Measurements from ENCODE around the gene KIAA0825. TPM values are rescaled to one million over a fixed set of nuclear protein-coding genes. Genes with fewer than 3 reads are reported as not detected.

Gene KIAA0825
- total RNA-seq, 1 donor from 2014 or later: 10.8 TPM

DNA sequence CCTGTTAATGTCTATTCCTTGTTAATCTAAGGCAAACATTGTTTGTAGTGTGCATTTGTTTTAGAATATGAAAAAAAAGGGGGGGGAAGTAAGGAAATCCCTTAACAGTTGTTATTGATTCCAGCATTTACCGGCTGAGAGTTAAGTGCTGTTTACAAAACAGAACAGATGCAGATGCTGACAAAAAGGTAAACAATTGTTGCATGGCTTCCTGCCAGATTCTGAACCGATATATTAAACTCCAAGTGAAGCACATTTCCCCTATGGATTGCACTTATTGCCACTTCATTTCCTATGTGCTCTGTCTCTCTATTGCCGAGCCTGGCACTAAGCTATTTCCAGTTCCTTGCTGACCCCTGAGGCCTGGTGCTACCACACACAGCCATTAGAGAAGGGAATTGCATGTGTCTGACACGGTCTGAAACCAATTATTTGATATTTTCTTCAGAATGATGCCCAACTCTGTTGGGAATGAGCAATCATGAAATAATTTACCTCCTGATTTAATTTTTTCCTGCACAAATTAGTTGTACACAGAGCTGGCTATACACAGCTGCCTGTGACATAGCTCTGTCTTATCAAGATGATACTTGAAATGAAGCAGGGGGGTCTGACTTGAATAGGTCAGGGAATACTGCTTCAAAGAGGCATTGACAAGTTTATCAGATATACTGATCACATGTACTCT, 109.8 kb downstream of the KIAA0825 start:
- no peak for DNase-seq (ENCODE audit: low read depth)

DNA sequence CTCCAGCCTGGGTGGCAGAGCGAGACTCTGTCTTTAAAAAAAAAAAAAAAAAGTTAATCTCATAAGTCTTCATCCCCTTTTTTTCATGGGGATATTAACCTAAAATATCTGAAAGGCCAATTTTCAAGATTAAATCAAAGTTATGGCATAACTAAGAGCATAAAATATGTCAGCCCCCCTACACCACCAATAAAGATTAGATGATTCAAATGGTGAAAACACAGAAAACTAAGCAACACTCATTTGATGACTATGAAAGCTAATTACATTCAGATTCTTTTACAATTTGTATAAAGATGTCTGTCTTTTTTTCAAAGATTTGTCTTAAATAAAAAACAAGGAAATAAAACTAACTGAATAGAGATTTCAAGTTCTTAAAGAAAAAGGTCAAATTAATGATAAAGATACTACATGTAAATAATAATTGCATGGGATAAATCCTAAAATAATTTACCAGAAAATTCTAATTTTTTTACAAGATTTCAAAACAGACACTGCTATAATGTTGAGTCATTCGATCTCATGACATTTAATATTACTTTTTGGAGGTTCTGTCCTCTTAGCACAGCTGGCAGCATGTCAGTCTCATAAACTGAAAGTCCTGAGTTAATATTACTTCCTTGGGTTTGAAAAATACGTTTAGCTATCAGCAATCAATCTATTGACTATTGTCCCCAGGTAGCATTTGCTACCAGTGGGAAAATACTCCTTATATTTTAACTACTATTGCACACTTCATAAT, 112.9 kb downstream of the KIAA0825 start:
- no peak for DNase-seq (ENCODE audit: low read depth)

DNA sequence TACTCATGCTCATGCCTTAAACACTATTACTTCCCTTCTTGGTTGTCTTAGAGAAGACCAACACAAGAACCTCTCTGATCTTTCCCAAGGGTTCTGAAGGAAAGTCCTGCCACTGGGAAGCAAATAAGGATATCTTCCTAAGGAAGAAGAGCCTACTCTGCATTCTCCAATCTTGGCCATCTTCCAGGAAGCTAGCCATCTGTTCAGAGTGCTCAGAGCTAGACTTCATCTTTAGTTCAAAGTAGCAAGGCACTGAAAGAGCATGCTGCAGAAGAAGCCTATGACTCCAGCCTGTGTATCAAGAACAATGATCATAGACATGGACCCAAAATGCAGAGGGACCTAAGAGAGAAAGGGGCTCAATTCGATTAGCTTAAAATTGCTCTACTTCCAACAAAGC, 114.7 kb downstream of the KIAA0825 start:
- no peak for DNase-seq (ENCODE audit: low read depth)

DNA sequence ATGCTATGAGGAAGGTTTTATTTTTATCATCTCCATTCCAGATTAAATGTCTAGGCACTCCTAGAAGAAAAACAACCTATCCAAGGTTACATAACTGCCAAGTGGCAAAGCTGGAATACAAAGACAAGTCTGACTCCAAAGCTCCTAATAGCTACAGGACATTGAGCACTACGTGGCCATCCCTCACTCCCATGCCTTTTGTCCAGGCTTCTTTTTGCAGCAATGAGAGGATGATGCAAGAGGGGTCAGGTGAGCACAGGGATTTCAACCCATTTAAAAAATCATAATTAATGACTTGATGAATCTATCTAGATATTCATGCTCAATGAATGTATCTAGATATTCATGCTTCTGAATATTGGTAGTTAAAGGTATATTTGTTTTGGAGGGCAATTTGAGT, 117.0 kb downstream of the KIAA0825 start:
- no peak for DNase-seq (ENCODE audit: low read depth)

DNA sequence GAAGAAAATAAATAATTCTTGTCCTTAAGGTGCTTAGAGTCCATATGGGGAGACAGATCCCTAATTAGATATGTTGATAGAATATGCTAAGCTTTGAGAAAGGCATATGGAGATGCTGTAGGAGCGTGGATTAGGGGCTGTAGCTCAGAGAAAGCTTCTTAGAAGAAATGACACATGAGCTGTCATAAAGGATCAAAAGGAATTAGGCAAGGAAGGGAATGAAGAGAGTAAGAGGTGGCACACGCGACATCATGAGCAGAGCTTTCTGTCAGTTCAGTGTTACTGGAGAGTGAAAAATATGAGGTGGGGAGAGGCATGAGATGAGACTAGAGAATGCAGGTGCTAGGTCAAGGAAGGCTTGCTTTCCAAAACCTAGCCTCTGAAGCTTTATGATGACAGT, 118.6 kb downstream of the KIAA0825 start:
- no peak for DNase-seq (ENCODE audit: low read depth)

DNA sequence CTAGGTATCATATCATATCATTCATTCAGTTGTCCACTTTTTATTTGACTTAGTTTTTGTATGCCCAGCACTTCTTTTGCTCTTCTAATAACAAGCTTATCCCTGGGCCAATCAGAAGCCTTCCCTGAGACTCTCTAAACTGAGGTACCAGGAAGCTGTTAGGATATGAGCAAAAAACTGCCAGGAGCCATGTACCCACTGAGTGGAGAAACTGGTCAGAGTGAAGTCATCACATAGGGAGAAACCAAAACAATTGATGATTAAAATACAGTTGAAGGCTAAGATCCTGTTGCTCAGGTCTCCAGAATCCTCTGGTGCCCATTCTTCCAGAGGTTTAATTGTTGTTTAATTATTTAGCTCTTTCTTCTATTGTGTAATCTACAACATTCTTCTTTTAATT, 120.2 kb downstream of the KIAA0825 start:
- peak; percentile 3 for DNase-seq (ENCODE audit: low read depth)

DNA sequence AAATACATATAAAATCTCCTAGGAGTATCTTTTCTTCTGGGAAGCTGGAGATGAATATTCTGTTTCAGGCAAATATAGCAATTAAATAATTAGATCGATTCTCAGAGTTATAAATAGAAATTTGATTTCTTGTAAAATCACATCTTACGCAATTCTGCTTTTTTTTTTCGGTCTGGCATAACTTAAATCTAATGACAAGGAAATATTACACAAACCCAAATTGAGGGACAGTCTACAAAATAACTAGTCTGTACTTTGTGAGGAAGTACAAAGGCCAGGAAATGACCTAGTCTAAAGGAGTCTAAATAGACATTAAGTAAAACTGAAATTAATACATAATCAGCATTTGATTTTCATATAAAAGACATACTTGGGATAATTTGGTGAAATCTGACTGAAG, 133.3 kb downstream of the KIAA0825 start:
- DNase-seq (ENCODE audit: low read depth): no peak

DNA sequence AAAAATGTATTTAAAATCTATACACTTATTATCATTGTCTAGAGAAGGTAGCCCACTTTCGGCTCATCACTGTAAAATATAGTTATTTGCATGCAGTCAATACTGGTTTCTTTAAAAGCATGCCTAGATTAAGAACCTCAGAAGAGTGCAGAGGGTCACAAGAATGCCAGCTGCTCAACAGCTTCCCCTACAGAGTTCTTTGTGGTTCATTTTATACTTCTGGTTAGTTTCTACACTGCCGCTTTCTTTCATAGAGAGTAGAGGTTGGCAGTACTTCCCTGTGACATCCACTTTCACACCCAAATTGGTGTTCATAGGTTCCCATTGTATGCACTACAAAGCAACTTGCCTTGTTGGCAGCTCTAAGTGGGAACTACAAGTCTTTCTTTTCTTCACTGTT, 137.3 kb downstream of the KIAA0825 start:
- no peak for DNase-seq (ENCODE audit: low read depth)

DNA sequence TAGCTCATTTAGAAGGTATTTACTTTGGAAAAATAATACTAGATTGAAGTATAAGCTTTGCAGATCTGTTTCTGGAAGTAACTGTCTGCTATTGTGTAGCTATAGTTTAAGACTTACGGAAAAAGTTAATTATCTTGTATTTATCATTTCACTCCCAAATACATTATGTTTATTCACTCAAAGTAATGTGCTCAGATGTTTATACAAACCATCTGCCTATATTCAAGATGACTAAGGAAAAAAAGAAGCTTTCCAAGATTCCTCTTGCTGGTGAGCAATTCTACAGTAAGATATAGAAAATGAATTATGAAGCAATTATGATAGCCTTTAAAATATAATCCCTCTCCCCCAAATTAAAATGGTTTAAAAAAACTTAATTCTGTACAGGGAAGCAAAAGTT, 137.9 kb downstream of the KIAA0825 start:
- no peak for DNase-seq (ENCODE audit: low read depth)

DNA sequence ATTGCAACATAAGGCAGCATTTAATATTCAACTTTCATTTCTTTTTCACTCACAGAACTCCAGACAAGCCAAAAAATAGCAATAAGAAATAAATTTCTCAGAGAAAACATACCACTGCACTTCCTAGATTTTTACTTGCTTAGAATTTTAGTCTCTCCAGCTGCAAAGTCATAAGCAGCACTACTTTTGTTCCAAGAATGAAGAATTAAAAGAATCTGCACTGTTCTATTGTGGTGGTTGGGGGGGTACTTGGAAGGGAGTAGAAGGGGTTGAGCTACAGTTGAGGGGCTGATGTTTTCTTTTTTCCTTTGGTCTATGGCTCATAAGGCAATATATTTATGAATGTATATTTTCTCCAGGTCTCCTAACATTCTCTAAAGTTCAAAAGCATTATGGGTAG, 144.5 kb downstream of the KIAA0825 start:
- no peak for DNase-seq (ENCODE audit: low read depth)

DNA sequence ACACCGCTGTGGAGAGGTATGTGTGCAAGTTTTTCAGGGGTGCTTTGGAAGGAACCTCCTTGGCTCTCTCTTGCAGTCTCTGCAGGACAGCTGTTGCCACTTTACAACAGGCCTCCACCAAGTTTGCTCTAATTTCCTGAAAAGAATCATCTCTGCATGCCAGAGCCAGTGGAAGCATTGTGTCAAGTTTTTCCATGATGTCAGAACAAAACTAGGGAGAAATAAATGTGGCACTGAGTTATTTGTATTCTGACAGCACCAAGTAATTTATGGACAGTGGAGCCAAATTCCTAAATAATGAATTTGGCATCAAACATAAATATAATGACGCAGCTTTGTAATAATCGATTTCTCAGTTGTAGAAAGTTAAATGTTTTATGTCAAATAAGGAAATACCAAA, 146.9 kb downstream of the KIAA0825 start:
- DNase-seq (ENCODE audit: low read depth): no peak

DNA sequence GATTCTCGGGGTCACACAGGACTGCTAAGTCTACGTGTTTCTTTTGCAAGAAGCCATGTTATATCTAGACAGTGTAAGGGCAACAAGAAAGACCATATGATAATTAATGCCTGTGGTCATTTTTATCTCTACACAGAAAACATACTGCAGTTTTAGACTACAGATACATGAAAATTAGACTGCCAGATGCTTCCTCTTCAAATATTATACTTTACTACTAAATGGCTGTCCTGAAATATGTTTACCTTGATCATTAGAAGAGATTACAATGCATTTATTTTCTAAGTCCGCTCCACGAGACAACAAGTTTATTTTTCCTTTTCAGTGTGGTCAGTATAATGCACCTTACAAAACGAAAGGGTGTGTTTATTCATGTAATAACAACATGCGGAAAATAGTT, 147.6 kb downstream of the KIAA0825 start:
- no peak for DNase-seq (ENCODE audit: low read depth)

DNA sequence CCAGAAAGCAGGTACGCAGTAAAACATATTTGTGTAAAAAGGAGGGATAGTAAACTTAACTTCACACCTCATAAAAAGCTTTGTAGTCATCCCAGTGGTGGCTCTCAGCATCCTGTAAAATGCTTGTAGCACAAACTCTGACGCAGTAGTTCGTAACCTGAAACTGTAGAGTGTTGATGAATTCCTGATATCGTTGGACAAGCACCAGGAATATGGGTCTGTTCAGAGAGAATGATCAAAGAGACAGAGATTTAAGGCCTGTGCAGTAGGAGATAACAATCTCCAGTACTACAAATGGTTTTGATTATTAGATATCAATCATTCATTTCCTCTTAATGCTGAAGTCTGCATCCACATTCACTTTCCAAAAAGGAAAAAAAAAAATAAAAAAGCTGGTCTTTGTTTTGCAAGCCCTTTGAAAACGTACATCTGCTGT, 148.5 kb downstream of the KIAA0825 start:
- no peak for DNase-seq (ENCODE audit: low read depth)

DNA sequence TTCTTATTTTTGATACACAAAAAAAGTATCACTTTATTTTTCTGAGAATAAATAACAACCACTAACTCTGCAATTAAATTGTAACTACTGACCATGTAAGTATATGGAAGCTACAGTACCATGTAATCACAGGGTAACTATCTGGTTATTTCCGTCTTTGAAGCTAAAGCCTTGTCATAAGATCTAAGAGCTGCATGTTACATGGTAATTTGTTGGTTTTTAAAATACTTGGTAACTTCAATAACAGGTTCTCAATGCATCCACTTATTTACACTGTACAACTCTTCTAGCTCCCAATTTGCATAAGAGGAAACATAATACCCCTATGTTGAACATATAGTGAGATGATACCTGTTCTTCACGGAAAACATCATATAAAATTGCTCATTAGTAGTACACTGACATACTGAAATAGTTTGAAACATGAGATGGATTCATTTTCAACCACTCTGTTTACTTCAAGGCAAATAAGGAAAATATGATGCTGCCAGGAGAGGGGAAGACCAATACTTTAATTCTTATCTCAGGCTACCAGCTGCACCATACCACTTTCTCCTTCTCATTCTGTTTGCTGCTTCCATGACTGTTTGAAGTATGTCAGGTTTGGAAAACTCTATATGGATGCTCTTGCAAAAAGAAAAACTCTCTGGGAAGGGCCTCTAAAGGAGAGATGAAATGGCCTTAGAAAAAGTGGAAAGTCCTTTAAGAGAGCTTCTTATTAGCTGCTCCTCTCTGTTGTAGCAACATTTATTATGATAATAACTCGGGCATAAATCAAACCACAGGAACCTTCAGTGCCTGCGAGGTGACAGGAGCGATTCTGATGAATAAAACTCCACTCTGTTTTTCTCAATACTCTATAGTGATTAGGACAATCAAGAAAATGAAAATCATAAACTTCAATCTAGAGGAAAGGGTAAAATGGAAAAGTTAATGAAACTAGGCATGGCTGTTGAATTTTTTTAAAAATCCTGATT, 150.2 kb downstream of the KIAA0825 start:
- DNase-seq (ENCODE audit: low read depth): no peak

DNA sequence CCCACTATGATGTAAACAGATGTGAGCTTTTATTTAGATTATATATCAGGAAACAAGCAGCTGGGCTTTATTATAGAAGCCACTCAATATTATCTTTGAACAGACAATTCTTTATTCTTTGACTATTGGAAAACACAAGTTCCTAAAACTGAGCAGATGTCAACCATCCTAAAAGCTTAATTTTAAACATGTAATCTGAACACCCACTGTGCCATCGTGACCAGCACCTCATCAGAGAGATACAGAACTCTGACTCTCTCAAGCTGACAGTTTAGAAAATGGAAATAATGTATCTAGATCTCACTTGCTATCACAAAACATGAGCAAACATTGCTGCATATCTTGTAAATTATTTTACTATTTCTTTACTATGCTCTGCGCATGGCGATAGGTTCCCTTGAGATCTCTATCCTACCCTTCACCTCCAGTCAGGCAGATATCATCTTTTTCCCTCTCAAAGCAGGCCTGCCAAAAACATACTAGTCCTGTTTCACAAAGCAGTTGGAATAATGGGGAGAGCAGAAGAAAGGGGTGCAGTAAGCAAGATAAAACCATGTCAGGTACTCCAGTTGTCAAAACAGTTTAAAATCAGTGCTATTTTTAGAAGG, 151.0 kb downstream of the KIAA0825 start:
- DNase-seq (ENCODE audit: low read depth): no peak

DNA sequence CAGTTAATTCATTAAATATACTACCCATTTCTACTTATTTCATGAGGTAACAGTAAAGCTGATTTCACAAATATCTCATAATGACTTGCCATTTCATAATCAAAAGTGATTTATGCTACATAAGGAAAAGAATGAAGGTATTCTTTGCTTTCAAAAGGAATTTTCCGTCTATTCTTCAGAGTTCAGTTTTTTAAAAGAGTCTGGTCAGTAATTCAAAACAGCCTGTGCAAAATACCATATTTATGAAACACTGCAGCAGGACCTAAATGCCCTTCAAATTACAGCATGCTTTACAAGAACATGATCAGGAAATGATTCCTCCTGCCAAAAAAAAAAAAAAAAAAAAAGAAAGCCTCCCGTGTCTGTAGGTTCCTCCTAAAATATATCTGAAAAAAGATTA, 154.7 kb downstream of the KIAA0825 start:
- no peak for DNase-seq (ENCODE audit: low read depth)

DNA sequence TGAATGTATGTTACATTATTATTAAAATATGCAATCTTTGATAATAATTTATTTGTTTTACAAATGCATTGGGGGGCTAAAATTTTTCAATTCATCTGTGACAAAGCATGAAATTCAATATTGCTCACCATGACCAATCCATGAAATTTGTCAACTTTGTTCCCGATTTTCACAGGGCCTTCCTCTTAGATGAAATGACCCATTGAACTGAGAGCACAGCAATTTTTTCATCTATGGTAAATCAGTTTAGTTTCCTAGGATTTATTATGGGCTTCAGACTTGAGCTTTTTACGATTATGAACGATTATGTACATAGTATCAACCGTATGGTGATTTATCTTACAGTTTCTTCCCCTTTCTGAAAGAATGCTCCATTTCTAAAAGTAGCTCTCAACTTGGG, 157.3 kb downstream of the KIAA0825 start:
- no peak for DNase-seq (ENCODE audit: low read depth)

DNA sequence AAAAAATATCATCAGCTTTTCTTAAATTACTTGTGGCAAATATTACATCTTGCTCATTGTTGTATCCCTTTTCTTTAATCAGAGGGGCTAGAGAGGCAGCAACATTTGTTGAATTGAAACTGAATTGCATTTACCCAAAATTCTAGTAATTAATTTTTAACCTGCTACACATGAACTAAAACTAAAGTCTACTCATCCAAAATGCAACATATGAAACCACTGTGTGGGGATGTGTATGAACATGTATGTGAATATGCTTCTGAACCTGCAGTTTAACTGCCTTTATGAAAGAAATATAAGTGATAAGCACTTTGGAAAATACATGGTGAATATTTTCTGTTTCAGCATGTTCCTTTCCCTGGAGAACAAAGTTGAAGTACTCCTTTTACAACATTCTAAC, 158.5 kb downstream of the KIAA0825 start:
- DNase-seq (ENCODE audit: low read depth): no peak

DNA sequence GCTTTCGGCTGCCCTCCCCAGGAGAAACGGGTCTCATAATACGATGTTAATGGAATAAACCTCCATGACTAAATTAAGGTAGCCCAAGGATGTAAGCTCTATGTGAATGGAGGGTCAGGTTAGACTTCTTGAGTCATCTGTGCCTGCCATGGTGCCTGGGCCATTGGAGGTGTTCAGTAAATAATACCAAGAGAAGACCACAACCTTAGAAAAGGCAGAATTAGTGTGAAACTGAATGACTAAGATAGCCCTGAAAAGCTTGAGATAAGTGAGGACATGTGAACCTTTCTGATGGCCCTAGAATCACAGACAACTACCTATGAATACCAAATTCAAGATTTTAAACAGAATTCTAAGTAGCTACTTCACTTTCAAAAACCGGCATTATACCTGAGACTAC, 160.6 kb downstream of the KIAA0825 start:
- no peak for DNase-seq (ENCODE audit: low read depth)

DNA sequence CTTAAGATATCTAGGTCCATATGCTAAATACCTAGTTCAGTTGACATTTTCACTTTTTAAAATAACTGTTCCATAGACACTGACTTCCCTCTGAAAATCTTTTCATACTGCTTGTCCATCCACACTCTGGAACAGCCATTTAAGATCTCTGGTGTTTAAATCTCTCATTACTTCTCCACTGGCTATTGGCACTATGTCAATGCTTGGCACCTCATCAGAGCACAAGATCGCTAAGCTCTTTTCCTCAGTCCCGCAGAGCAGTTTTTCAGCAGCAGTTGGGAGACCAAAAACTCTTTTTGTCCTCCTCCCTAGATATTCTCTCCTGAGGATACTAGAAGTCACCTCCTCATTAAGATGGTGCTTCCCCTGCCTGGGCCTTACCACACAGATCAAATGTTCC, 172.7 kb downstream of the KIAA0825 start:
- DNase-seq (ENCODE audit: low read depth): no peak

DNA sequence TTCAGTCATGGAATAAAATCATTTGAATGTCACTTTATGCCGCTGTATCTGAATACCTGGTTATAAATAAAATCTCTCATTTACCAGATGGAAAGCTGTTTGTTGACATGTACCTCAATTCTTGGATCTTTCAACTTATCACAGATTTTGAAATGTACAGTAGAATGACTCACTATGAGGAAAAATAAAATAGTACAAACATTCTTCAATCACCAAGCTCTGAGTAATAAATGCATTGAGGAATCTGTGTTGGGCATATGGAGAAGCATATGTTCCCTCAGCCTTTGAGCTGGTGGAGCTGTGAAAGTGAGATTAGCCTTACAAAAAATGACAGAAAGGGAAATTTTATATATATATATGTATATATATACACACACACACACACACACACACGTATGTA, 175.4 kb downstream of the KIAA0825 start:
- DNase-seq (ENCODE audit: low read depth): no peak

DNA sequence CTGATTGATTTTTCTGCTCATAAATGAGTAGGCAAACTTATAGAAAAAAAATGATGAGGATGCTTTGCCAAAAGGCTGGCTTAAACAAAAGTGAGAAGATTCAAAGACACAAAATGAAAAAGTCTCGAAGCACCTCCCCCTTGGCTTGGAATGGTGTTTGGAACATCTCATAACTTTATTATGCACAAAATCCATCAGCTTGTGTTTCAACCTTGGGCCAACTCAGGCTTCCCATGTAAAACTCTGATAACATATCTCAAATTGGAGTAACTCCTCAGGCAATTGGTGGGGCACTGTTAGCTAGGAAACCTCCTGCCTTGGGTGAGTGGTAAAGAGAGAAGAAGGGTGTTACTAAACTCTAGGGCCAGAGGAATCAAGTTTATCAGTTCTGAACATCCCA, 176.3 kb downstream of the KIAA0825 start:
- DNase-seq (ENCODE audit: low read depth): no peak

Measured in renal cortical epithelial cell (primary cell).